Mesodermal cell (in vitro differentiated cells): ENCODE results near the gene AAK1.
"Not testable (repeated sequence)": the region's sequence is repeated elsewhere in the genome, so short reads cannot be mapped to it uniquely, and the experiment has no call there.

Experiments used
- H3K27ac ChIP-seq: 2 replicates; pipeline ENCODE4 v1.7.0; 2013; ENCODE audit warnings: mild to moderate bottlenecking, low read depth, low read length, moderate library complexity; ENCODE audit not compliant: severe bottlenecking
- H3K36me3 ChIP-seq: 2 replicates; pipeline ENCODE4 v1.7.1; 2013; ENCODE audit warnings: mild to moderate bottlenecking, low read length, moderate library complexity; ENCODE audit not compliant: control insufficient read depth, insufficient read depth
- H3K4me1 ChIP-seq: one replicate; pipeline ENCODE4 v1.7.1; 2013; ENCODE audit warnings: mild to moderate bottlenecking, low read length; ENCODE audit not compliant: insufficient read depth, control insufficient read depth, poor library complexity, severe bottlenecking
- H3K4me3 ChIP-seq: 2 replicates; pipeline ENCODE4 v1.7.0; 2013; ENCODE audit warnings: low read length, control low read depth, mild to moderate bottlenecking; ENCODE audit not compliant: insufficient read depth, poor library complexity, severe bottlenecking; ENCODE audit errors: extremely low read depth
- H3K9me3 ChIP-seq: 2 replicates; pipeline ENCODE4 v1.7.1; 2013; ENCODE audit warnings: mild to moderate bottlenecking, low read length, moderate library complexity; ENCODE audit not compliant: control insufficient read depth
- WGBS, 2 experiments: methylation state at CpG; one replicate each; pipeline ENCODE4 v1.1.5; 2013; ENCODE audit warnings: missing lambda C conversion rate in 2 of 2; ENCODE audit not compliant: insufficient coverage in 2 of 2; 5-methylcytosine and 5-hydroxymethylcytosine counted together

The AAK1 gene

GRCh38 chr2:69617744-69618143 is 25.8 kb downstream of the AAK1 start:
- no peak overlapping the region for H3K27ac ChIP-seq
- peaks cover 27% of the 10 kb centered on the region for H3K36me3 ChIP-seq
- WGBS, 2 experiments: 80 to 86% methylated on average over 1 of the region's 1 CpG
- H3K4me3 ChIP-seq: no peak overlapping the region
- peaks cover 3% of the 10 kb centered on the region for H3K4me1 ChIP-seq
- no peaks in the 10 kb centered on the region for H3K9me3 ChIP-seq

- no peak overlapping the region for H3K4me3 ChIP-seq
- WGBS, 2 experiments: 78 to 86% methylated on average over 1 of the region's 1 CpG
- no peaks in the 10 kb centered on the region for H3K9me3 ChIP-seq
- H3K4me1 ChIP-seq: peaks cover 3% of the 10 kb centered on the region
- H3K27ac ChIP-seq: no peak overlapping the region
- H3K36me3 ChIP-seq: peaks cover 26% of the 10 kb centered on the region
Observed at GRCh38 chr2:69616755-69617154, 26.8 kb downstream of the AAK1 start.

GRCh38 chr2:69615969-69616368 is 27.6 kb downstream of the AAK1 start:
- H3K4me3 ChIP-seq: no peak overlapping the region
- 83 to 97% methylated on average over 1 to 3 of the region's 4 CpGs for WGBS, 2 experiments

GRCh38 chr2:69615078-69615625 is 28.4 kb downstream of the AAK1 start:
- Histone ChIP-seq H3K9me3 (peaks cover 2% of the 10 kb centered on the region), H3K36me3 (peaks cover 35% of the 10 kb centered on the region), H3K4me1 (peaks cover 3% of the 10 kb centered on the region), H3K27ac (no peak overlapping the region), H3K4me3 (no peak overlapping the region)
- 90 to 97% methylated on average over 5 to 6 of the region's 7 CpGs for WGBS, 2 experiments

More at GRCh38 chr2:69615969-69616368, 27.6 kb downstream of the AAK1 start:
- Histone ChIP-seq H3K27ac (no peak overlapping the region), H3K9me3 (no peaks in the 10 kb centered on the region), H3K4me1 (peaks cover 3% of the 10 kb centered on the region), H3K36me3 (peaks cover 33% of the 10 kb centered on the region)

GRCh38 chr2:69612707-69613106 is 30.8 kb downstream of the AAK1 start:
- Histone ChIP-seq H3K27ac (no peak overlapping the region), H3K4me1 (peaks cover 3% of the 10 kb centered on the region), H3K4me3 (no peak overlapping the region), H3K9me3 (peaks cover 4% of the 10 kb centered on the region), H3K36me3 (peaks cover 35% of the 10 kb centered on the region)

- H3K4me3 ChIP-seq: no peak overlapping the region
- H3K4me1 ChIP-seq: peaks cover 3% of the 10 kb centered on the region
- H3K36me3 ChIP-seq: peaks cover 35% of the 10 kb centered on the region
- no CpG with 5 or more reads among the region's 3 CpGs for WGBS, 2 experiments
- H3K27ac ChIP-seq: no peak overlapping the region
- peaks cover 4% of the 10 kb centered on the region for H3K9me3 ChIP-seq
Observed at GRCh38 chr2:69612200-69612599, 31.3 kb downstream of the AAK1 start.

- H3K9me3 ChIP-seq: peaks cover 23% of the 10 kb centered on the region
- H3K27ac ChIP-seq: no peak overlapping the region
- H3K4me1 ChIP-seq: peaks cover 14% of the 10 kb centered on the region
- WGBS, 2 experiments: 83% methylated on average over 1 of the region's 2 CpGs; no CpG with 5 or more reads in 1 of the 2 experiments
- peaks cover 26% of the 10 kb centered on the region for H3K36me3 ChIP-seq
- no peak overlapping the region for H3K4me3 ChIP-seq
Observed at GRCh38 chr2:69608109-69608508, 35.4 kb downstream of the AAK1 start.

GRCh38 chr2:69606771-69607170 is 36.8 kb downstream of the AAK1 start:
- not testable (repeated sequence) for H3K27ac ChIP-seq, H3K4me3 ChIP-seq
- H3K4me1 ChIP-seq: peaks cover 26% of the 10 kb centered on the region
- H3K36me3 ChIP-seq: peaks cover 23% of the 10 kb centered on the region
- 84 to 100% methylated on average over 1 to 5 of the region's 7 CpGs for WGBS, 2 experiments
- peaks cover 23% of the 10 kb centered on the region for H3K9me3 ChIP-seq

GRCh38 chr2:69605284-69605683 is 38.3 kb downstream of the AAK1 start:
- Histone ChIP-seq H3K27ac (no peak overlapping the region), H3K9me3 (peaks cover 23% of the 10 kb centered on the region), H3K4me3 (no peak overlapping the region), H3K4me1 (peaks cover 31% of the 10 kb centered on the region), H3K36me3 (peaks cover 14% of the 10 kb centered on the region)
- WGBS, 2 experiments: 100% methylated on average over 1 of the region's 4 CpGs

- H3K4me1 ChIP-seq: peaks cover 31% of the 10 kb centered on the region
- no peak overlapping the region for H3K27ac ChIP-seq
- H3K9me3 ChIP-seq: peaks cover 19% of the 10 kb centered on the region
- H3K4me3 ChIP-seq: no peak overlapping the region
- WGBS, 2 experiments: 100% methylated on average over 1 of the region's 1 CpG
- peaks cover 15% of the 10 kb centered on the region for H3K36me3 ChIP-seq
Observed at GRCh38 chr2:69604836-69605235, 38.7 kb downstream of the AAK1 start.

GRCh38 chr2:69604026-69604678 is 39.4 kb downstream of the AAK1 start:
- Histone ChIP-seq H3K4me1 (peaks cover 31% of the 10 kb centered on the region), H3K36me3 (peaks cover 18% of the 10 kb centered on the region), H3K27ac (peak overlapping the region; percentile 7), H3K9me3 (peaks cover 19% of the 10 kb centered on the region), H3K4me3 (no peak overlapping the region)
- WGBS, 2 experiments: 91 to 100% methylated on average over 4 to 6 of the region's 6 CpGs
